GM18861 (cell line): ENCODE data around the gene GSE1.

Experiments used
- ATAC-seq: cut with Tn5 transposase; IDR thresholded peaks from one replicate; pipeline ENCODE4 v1.9.1; 2021; ENCODE audit not compliant: unreplicated experiment

Gene GSE1

DNA sequence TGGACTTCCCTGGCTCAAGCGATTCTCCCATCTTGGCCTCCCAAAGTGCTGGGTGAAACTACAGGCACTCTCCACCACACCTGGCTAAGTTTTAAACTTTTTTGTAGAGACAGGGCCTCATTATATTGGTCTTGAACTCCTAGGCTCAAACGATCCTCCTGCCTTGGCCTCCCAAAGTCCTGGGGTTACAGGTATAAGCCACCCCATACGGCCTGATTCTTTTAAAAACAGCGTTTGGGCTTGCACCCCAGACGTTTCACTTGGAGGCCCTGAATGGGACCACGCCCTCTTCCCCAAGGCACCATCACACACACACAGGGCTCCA is 105.0 kb downstream of the GSE1 start:
- no peak for ATAC-seq

DNA sequence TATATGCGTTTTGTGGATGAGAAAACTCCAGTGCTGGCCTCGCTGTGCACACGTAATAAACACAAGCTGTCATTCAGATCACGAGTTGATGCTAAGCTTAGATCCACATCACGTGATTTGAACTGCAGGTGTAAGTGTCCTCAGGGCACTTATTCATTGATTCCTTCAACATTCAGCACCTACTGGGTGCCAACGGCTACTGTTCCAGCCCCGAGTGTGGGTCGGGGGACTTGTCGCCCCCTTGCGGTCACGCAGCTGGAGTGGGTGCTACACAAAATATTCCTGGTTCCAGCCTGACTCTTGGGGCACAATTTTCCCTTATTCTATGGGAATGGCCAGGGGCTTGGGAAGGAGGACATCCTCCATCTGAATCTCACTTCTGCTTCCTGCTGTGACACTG is 105.6 kb downstream of the GSE1 start:
- no peak for ATAC-seq

GRCh38 chr16:85719605-85720301 is 106.6 kb downstream of the GSE1 start:
- no peak for ATAC-seq

DNA sequence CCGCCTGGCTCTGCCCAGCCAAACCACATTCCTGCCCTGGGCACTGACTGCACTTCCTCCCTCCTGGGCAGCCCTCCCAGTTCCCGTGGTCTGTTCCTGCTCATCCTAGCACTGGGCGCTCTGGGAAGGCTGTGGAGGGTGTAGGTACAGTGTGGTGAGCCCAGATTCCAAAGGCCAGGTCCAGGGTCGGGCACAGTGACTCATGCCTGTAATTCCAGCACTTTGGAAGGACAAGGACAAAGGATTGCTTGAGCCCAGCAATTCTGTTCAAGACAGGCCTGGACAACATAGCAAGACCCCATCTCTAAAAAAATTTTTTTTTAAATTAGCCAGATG is 107.1 kb downstream of the GSE1 start:
- ATAC-seq = no peak

DNA sequence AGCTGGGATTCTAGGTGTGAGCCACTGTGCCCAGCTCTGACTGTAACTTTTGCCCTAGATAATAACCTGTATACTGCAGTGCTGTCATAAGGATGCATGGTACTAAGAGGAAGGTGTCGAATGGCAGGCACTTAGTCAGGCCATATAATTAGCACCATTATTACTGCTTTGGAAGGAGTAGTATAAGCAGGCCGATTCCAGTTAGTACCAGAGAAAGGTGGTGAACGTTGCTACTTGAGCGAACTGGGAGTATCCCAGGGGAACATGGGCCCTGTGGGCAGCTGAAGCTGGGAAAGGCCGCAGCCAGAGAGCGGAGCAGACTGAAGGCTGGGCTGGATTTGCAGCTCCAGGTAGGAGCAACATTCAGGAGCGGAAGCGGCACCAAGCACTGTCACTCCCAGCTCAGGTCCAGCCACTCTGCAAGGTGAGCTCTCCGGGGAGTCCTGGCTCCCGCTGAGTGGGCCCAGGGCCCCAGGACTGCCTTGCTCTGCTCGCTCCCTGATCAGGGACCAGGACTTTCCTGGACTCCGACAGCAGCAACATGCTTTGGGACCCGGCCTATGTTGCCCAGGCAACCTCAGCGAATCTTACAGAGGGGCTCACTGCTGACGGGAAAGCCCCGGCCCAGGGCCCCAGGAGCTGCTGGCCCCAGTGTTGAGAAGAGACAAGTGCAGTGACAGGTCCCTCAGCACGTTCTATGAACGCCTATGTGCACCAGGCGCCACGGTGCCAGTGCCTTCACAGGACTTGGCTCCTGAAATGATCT is 109.2 kb downstream of the GSE1 start:
- no peak for ATAC-seq

GRCh38 chr16:85724126-85724879 is 111.2 kb downstream of the GSE1 start:
- ATAC-seq = no peak

DNA sequence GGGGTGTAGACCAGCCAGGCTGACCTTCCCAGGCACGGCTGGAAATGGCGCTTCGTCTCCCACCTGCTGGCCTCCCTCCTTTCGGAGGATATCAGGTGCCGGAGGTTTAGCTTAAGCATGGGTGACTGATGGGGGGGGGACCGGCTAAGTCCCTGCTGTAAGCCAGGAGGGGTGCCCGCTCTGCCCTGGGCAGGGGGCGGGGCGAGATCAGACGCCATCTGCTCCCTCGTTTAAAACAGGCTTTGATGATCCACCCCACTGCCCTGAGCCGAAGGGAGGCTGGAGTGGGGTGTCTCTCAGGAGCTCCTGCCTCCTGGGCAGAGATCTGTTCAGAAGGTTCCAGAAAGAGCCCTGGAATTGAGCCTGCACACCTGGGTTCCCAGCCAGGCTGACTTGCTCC is 111.8 kb downstream of the GSE1 start:
- no peak for ATAC-seq
